Measurements from ENCODE around the gene MARCHF10. TPM values are rescaled to one million over a fixed set of nuclear protein-coding genes. Genes with fewer than 3 reads are reported as not detected.

Gene MARCHF10
- total RNA-seq, 1 donor from 2014 or later = not detected

DNA sequence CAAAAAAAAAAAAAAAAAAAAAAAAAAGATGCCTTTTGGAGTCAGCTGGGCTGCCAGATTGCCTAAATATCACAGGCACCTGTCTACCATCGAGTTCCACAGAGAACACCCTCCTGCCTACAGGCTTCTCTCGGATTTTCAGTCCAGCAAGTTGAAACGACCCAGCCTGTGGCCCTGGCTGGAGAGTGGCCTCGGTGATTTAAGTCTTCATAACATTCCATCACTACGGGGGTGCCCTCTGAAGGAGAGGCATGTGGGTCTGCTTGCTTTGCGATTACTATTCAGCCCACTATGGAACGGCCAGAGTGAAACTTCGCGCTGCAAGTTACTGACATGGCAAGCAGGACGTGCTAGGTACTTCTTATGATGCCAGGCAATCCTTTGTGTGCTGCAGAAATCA, 42.8 kb downstream of the MARCHF10 start:
- intact Hi-C loops (cut with DNase I) = no loop called here

DNA sequence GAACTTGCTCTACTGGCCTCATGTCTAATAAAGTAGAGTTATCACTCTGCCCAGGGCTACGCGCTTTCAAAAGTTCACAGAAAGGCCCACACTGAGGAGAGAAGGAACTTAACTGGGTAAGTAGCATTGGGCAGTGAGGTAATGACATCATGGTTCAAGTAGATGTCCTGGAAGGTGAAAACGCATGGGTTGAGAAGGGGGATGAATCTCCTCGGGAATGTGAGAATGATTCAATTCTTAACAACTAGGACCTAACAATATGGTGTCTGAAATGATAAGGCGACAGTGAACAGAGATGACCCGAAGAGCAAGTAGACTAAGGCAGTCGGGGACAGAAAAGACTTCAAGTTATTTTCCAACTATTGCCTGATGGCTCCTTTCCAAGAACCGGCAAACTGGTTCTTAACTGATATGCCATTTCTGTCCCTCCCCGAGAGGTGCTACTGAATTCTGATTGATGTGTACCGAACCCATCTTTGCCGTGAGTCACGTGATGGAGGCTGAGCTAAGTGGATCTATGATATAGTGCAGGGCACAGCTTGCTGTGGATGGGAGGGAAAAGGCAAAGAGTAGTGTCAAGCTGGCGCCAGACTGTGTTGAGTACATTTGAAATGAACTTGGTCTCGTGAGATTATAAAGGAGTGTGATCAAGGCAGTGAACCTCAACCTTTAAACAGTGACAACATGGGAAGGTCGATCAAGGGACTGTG, 44.1 kb downstream of the MARCHF10 start:
- TF ChIP-seq, protein P1, sequence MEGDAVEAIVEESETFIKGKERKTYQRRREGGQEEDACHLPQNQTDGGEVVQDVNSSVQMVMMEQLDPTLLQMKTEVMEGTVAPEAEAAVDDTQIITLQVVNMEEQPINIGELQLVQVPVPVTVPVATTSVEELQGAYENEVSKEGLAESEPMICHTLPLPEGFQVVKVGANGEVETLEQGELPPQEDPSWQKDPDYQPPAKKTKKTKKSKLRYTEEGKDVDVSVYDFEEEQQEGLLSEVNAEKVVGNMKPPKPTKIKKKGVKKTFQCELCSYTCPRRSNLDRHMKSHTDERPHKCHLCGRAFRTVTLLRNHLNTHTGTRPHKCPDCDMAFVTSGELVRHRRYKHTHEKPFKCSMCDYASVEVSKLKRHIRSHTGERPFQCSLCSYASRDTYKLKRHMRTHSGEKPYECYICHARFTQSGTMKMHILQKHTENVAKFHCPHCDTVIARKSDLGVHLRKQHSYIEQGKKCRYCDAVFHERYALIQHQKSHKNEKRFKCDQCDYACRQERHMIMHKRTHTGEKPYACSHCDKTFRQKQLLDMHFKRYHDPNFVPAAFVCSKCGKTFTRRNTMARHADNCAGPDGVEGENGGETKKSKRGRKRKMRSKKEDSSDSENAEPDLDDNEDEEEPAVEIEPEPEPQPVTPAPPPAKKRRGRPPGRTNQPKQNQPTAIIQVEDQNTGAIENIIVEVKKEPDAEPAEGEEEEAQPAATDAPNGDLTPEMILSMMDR (IDR thresholded peaks at IDR 0.05) = no peak
- H3K4me3 ChIP-seq = no peak overlapping the region
- no peaks in the 10 kb centered on the region for H3K27me3 ChIP-seq
- no peaks in the 10 kb centered on the region for H3K36me3 ChIP-seq
- DNase-seq (no peak), ATAC-seq (no peak)
- no peaks in the 10 kb centered on the region for H3K9me3 ChIP-seq
- no peak overlapping the region for H3K27ac ChIP-seq
- no peaks in the 10 kb centered on the region for H3K4me1 ChIP-seq
- intact Hi-C loops (cut with DNase I) = no loop called here

More for the DNA sequence above, 42.8 kb downstream of the MARCHF10 start:
- Histone ChIP-seq H3K4me1 (no peaks in the 10 kb centered on the region), H3K9me3 (no peaks in the 10 kb centered on the region), H3K27ac (no peak overlapping the region), H3K27me3 (no peaks in the 10 kb centered on the region), H3K4me3 (no peak overlapping the region), H3K36me3 (no peaks in the 10 kb centered on the region)
- ATAC-seq (no peak), DNase-seq (no peak)
- TF ChIP-seq, protein P1 (IDR thresholded peaks at IDR 0.05) = no peak

DNA sequence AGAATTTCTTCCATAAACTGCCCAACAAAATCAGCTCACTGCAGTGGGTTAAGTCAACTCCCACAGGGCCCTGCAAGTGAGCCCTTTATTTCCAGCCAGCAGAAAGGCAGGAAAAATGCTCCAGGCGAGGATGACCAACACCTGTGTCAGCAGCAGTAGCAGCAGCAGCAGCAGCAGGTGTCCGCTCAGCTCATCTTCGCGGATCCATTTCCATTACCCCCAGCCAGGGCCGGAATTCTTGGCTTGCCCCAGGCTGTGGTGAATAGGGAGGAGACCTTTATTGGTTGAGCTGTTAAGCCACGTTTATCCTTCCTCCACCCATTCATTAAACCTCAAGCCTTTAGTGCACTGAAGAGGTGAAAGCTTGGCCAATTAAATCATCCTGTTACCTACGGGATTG, 46.2 kb downstream of the MARCHF10 start:
- Histone ChIP-seq H3K27ac (no peak overlapping the region), H3K27me3 (no peaks in the 10 kb centered on the region), H3K4me1 (no peaks in the 10 kb centered on the region), H3K9me3 (no peaks in the 10 kb centered on the region), H3K4me3 (no peak overlapping the region), H3K36me3 (no peaks in the 10 kb centered on the region)
- no peak for DNase-seq
- intact Hi-C loops (cut with DNase I) = no loop called here
- TF ChIP-seq, protein P1 (IDR thresholded peaks at IDR 0.05) = no peak
- ATAC-seq = no peak

DNA sequence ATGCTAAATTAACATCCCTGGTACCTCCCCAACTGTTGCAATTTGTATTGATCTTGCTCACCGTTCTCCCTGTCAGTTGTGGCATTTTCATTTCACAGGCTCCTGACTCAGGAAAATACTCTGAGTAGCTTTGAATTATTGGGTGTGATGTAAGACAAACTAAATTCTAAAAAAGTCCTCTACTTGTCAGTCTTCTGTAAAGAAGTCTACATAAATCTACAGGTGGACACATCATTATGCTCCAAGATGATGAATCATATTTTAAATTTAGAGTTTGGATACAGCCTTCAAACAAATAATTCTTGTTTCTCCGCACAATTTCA, 47.2 kb downstream of the MARCHF10 start:
- Histone ChIP-seq H3K36me3 (no peaks in the 10 kb centered on the region), H3K9me3 (no peaks in the 10 kb centered on the region), H3K4me1 (no peaks in the 10 kb centered on the region), H3K27me3 (no peaks in the 10 kb centered on the region), H3K27ac (no peak overlapping the region), H3K4me3 (no peak overlapping the region)
- intact Hi-C loops (cut with DNase I) = no loop called here
- no peak for DNase-seq
- TF ChIP-seq, protein P1 (IDR thresholded peaks at IDR 0.05) = no peak
- no peak for ATAC-seq

DNA sequence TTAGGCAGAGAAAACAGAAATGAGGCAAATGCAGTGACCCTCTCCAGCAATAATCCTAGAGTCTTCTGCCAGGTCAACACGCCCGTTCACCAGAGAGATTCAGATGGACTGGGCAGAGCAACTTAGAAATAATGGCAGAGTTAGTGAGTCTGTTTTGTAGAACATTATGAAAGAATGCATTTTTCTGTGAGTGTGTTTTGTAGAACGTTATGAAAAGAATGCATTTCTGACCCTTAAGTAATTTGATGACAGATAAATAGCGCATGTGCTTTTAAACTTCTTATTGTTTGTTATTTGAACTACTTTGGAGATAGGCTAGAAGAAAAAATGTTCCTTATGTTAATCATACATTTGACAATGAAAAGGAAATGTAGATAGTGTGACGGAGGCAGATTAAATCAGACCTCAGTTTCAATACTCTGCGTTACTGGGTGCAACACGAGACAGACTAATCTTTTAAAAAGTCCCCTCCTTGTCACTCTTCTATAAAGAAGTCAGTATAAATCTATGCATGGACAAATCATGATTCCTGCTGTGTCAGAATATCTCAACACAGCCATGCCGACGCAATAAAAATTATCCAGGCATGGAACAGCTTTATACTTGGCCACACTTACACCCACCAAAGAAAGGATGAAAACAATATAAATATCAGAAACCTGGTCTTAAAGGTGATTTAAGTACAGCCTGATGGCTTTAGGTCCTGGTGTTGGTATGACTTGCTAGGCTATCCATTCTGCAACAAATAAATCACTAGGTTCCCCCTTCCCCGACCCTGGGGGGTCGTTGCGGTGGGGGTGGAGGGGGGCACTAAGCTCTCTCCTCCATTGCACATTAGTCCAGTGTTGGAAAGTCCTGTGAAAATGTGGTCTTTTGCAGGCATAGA, 47.8 kb downstream of the MARCHF10 start:
- H3K27ac ChIP-seq = no peak overlapping the region
- ATAC-seq = peak; percentile 56
- intact Hi-C loops (cut with DNase I) = no loop called here
- DNase-seq = no peak
- no peaks in the 10 kb centered on the region for H3K9me3 ChIP-seq
- no peaks in the 10 kb centered on the region for H3K4me1 ChIP-seq
- H3K27me3 ChIP-seq = no peaks in the 10 kb centered on the region
- no peak overlapping the region for H3K4me3 ChIP-seq
- no peaks in the 10 kb centered on the region for H3K36me3 ChIP-seq
- TF ChIP-seq, protein P1 (IDR thresholded peaks at IDR 0.05) = no peak
